Measurements from ENCODE around the gene ALLC.
A peak's percentile ranks its signal among the peaks of the same experiment; 100 is the strongest.

GRCh38 chr2:3662239-3662638 lies 4.2 kb downstream of the ALLC start:
- TF ChIP-seq CTCF (conservative IDR thresholded peaks at IDR 0.05 in 1 of 2, IDR thresholded peaks at IDR 0.05 in 1 of 2; ENCODE audit: low read depth in 1 of 2, low read length in 2 of 2) (peak in 1 of 2 donors; percentile 13), EZH2 (IDR thresholded peaks at IDR 0.05; ENCODE audit: low read length, missing control alignments) (no peak)
